H9 (cell line): ENCODE data around the gene CYP2W1. TPM values are rescaled to one million over a fixed set of nuclear protein-coding genes. Genes with fewer than 3 reads are reported as not detected.

ENCODE experiments used
- DNase-seq: peaks from one replicate; pipeline ENCODE4 v3.0.0-alpha.2; 2017
- H2AFZ ChIP-seq: one replicate; pipeline ENCODE4 v1.6.1; 2013; ENCODE audit warnings: mild to moderate bottlenecking, low read length, control low read depth, moderate library complexity
- H2AK5ac ChIP-seq: 2 replicates; pipeline ENCODE4 v1.6.1; 2013; ENCODE audit warnings: low read length, control low read depth, mixed read lengths; ENCODE audit not compliant: insufficient read length
- H2BK120ac ChIP-seq: one replicate; pipeline ENCODE4 v1.6.1; 2013; ENCODE audit warnings: low read depth, mild to moderate bottlenecking, low read length, control low read depth, inconsistent platforms; ENCODE audit not compliant: poor library complexity, severe bottlenecking
- H2BK12ac ChIP-seq: 2 replicates; pipeline ENCODE4 v1.6.1; 2013; ENCODE audit warnings: low read length, control low read depth, mixed read lengths, low read depth; ENCODE audit not compliant: insufficient read length
- H2BK15ac ChIP-seq: 2 replicates; pipeline ENCODE4 v1.6.1; 2013; ENCODE audit warnings: low read depth, low read length, control low read depth
- H2BK20ac ChIP-seq: one replicate; pipeline ENCODE4 v1.6.1; 2013; ENCODE audit warnings: low read depth, mild to moderate bottlenecking, low read length, control low read depth, inconsistent platforms; ENCODE audit not compliant: poor library complexity, severe bottlenecking
- H2BK5ac ChIP-seq: 2 replicates; pipeline ENCODE4 v1.6.1; 2013; ENCODE audit warnings: low read length, control low read depth, mixed read lengths; ENCODE audit not compliant: insufficient read length
- H3K14ac ChIP-seq: 2 replicates; pipeline ENCODE4 v1.6.1; 2013; ENCODE audit warnings: low read length, control low read depth; ENCODE audit not compliant: insufficient read depth
- H3K18ac ChIP-seq: 2 replicates; pipeline ENCODE4 v1.6.1; 2013; ENCODE audit warnings: low read depth, mild to moderate bottlenecking, mixed read lengths, low read length, control low read depth; ENCODE audit not compliant: insufficient read length
- H3K23ac ChIP-seq: 2 replicates; pipeline ENCODE4 v1.6.1; 2013; ENCODE audit warnings: low read length, control low read depth, mixed read lengths, low read depth; ENCODE audit not compliant: insufficient read length
- H3K23me2 ChIP-seq: 2 replicates; pipeline ENCODE4 v1.6.1; 2013; ENCODE audit warnings: low read depth, mild to moderate bottlenecking, mixed read lengths, low read length, control low read depth; ENCODE audit not compliant: insufficient read length, poor library complexity, severe bottlenecking
- H3K27ac ChIP-seq: 2 replicates; pipeline ENCODE4 v1.5.1; 2013; ENCODE audit warnings: low read length, control low read depth, mixed read lengths, low read depth; ENCODE audit not compliant: insufficient read length
- H3K27me3 ChIP-seq: 2 replicates; pipeline ENCODE4 v1.6.1; 2013; ENCODE audit warnings: low read length, control low read depth, inconsistent platforms; ENCODE audit not compliant: insufficient read depth
- H3K4ac ChIP-seq: 2 replicates; pipeline ENCODE4 v1.6.1; 2013; ENCODE audit warnings: low read depth, mild to moderate bottlenecking, control low read depth, inconsistent platforms, low read length, moderate library complexity
- H3K4me1 ChIP-seq: 2 replicates; pipeline ENCODE4 v1.6.1; 2013; ENCODE audit warnings: low read length, control low read depth, inconsistent platforms; ENCODE audit not compliant: insufficient read depth
- H3K4me2 ChIP-seq: 2 replicates; pipeline ENCODE4 v1.6.1; 2013; ENCODE audit warnings: low read length, control low read depth, mixed read lengths; ENCODE audit not compliant: insufficient read length, insufficient read depth
- H3K56ac ChIP-seq: 2 replicates; pipeline ENCODE4 v1.6.1; 2013; ENCODE audit warnings: low read depth, mild to moderate bottlenecking, mixed read lengths, low read length, control low read depth; ENCODE audit not compliant: insufficient read length
- H3K79me1 ChIP-seq: 2 replicates; pipeline ENCODE4 v1.6.1; 2013; ENCODE audit warnings: low read depth, mild to moderate bottlenecking, moderate library complexity, low read length, control low read depth, inconsistent platforms; ENCODE audit not compliant: insufficient read depth, poor library complexity, severe bottlenecking
- H3K79me2 ChIP-seq: 2 replicates; pipeline ENCODE4 v1.6.1; 2013; ENCODE audit warnings: low read length, control low read depth, inconsistent platforms; ENCODE audit not compliant: insufficient read depth
- H3K9ac ChIP-seq: 2 replicates; pipeline ENCODE4 v1.6.1; 2013; ENCODE audit warnings: low read length, control low read depth, mixed read lengths; ENCODE audit not compliant: insufficient read length; ENCODE audit errors: extremely low read depth
- H3K9me3 ChIP-seq: one replicate; pipeline ENCODE4 v1.6.1; 2013; ENCODE audit warnings: low read depth, low read length, inconsistent platforms; ENCODE audit not compliant: control insufficient read depth
- H3T11ph ChIP-seq: one replicate; pipeline ENCODE4 v1.6.1; 2013; ENCODE audit warnings: mild to moderate bottlenecking, low read length, control low read depth, inconsistent platforms
- H4K20me1 ChIP-seq: one replicate; pipeline ENCODE4 v1.6.1; 2013; ENCODE audit not compliant: control insufficient read depth, insufficient read length, insufficient read depth
- H4K5ac ChIP-seq: 2 replicates; pipeline ENCODE4 v1.6.1; 2013; ENCODE audit warnings: low read depth, mild to moderate bottlenecking, mixed read lengths, low read length, control low read depth; ENCODE audit not compliant: insufficient read length
- H4K8ac ChIP-seq: replicated peaks from 2 replicates; pipeline ENCODE4 v1.6.1; 2013; ENCODE audit warnings: low read length, control low read depth, mixed read lengths, low read depth; ENCODE audit not compliant: insufficient read length
- H4K91ac ChIP-seq: 2 replicates; pipeline ENCODE4 v1.6.1; 2013; ENCODE audit warnings: low read depth, mild to moderate bottlenecking, moderate library complexity, mixed read lengths, low read length, control low read depth; ENCODE audit not compliant: insufficient read length
- H3K27ac Mint-ChIP-seq, 3 experiments: 2 replicates in 2 of 3; 3 replicates in 1 of 3; pipeline ENCODE4 v1.8.0; 2020 to 2021; ENCODE audit warnings: mixed read lengths in 3 of 3, mild to moderate bottlenecking in 1 of 3, moderate library complexity in 1 of 3
- H3K27me3 Mint-ChIP-seq: 2 replicates; pipeline ENCODE4 v1.8.0; 2021; ENCODE audit warnings: low read depth, mild to moderate bottlenecking, moderate library complexity, mixed read lengths
- H3K36me3 Mint-ChIP-seq, 3 experiments: 2 replicates in 2 of 3; 3 replicates in 1 of 3; pipeline ENCODE4 v1.8.0; 2020 to 2021; ENCODE audit warnings: low read depth in 3 of 3, mixed read lengths in 3 of 3; ENCODE audit not compliant: insufficient read depth in 1 of 3
- H3K4me1 Mint-ChIP-seq, 2 experiments: 2 replicates each; pipeline ENCODE4 v1.8.0; 2020; ENCODE audit warnings: mixed read lengths in 2 of 2
- H3K4me3 Mint-ChIP-seq, 2 experiments: 2 replicates in 1 of 2; 3 replicates in 1 of 2; pipeline ENCODE4 v1.8.0; 2020 to 2021; ENCODE audit warnings: mild to moderate bottlenecking in 2 of 2, mixed read lengths in 2 of 2, moderate library complexity in 1 of 2
- H3K9me3 Mint-ChIP-seq, 2 experiments: 2 replicates in 1 of 2; 3 replicates in 1 of 2; pipeline ENCODE4 v1.8.0; 2020; ENCODE audit warnings: mild to moderate bottlenecking in 2 of 2, mixed read lengths in 2 of 2, moderate library complexity in 1 of 2
- CTCF ChIP-seq: fragments of 200-600 bp; sonication (generic); conservative IDR thresholded peaks from 3 replicates; pipeline ENCODE4 v1.8.0; 2021; ENCODE audit warnings: antibody characterized with exemption, mild to moderate bottlenecking
- WGBS: extraction: QIAGEN DNeasy Blood & Tissue Kit; methylation state at CpG from one replicate; pipeline ENCODE4 v1.1.7; 2013; ENCODE audit warnings: missing lambda C conversion rate, low lambda C conversion rate, mixed read lengths; ENCODE audit not compliant: insufficient read length; ENCODE audit errors: extremely low coverage; 5-methylcytosine and 5-hydroxymethylcytosine counted together
- total RNA-seq: library from RNA; stranded (reverse); gene quantifications from 2 replicates; pipeline ENCODE4 v1.2.1, GENCODE V29; 2021

The CYP2W1 gene
- total RNA-seq, 1 experiment from 2014 or later = not detected

GRCh38 chr7:1009747-1010146 is 26.8 kb downstream of the CYP2W1 start:
- Histone ChIP-seq H3K14ac (no peak overlapping the region), H4K91ac (no peak overlapping the region), H3K9me3 (no peaks in the 10 kb centered on the region), H2AK5ac (no peak overlapping the region), H3K27me3 (no peaks in the 10 kb centered on the region), H3K23ac (no peak overlapping the region), H3K18ac (no peak overlapping the region), H2AFZ (no peak overlapping the region), H2BK20ac (no peak overlapping the region), H4K5ac (no peak overlapping the region), H3K56ac (no peak overlapping the region), H2BK120ac (no peak overlapping the region), H3K4me2 (no peak overlapping the region), H2BK12ac (no peak overlapping the region), H3K4ac (no peak overlapping the region), H2BK15ac (no peak overlapping the region), H2BK5ac (no peak overlapping the region), H3K27ac (no peak overlapping the region), H3K4me1 (no peaks in the 10 kb centered on the region), H3K9ac (no peak overlapping the region), H3T11ph (no peak overlapping the region), H3K23me2 (no peaks in the 10 kb centered on the region), H3K79me1 (no peaks in the 10 kb centered on the region), H4K20me1 (no peaks in the 10 kb centered on the region), H4K8ac (no peak overlapping the region), H3K79me2 (no peaks in the 10 kb centered on the region)
- H3K27ac Mint-ChIP-seq = no peak overlapping the region; a peak in 1 of 7 replicates
- peaks cover 4 to 17% (median 7%) of the 10 kb centered on the region in 3 experiments; a peak in 6 of 7 replicates for H3K36me3 Mint-ChIP-seq
- no peaks in the 10 kb centered on the region for H3K4me1 Mint-ChIP-seq
- no CpG with 5 or more reads among the region's 22 CpGs for WGBS
- H3K27me3 Mint-ChIP-seq = no peaks in the 10 kb centered on the region
- DNase-seq = no peak
- H3K9me3 Mint-ChIP-seq = no peaks in the 10 kb centered on the region; a peak in 2 of 5 replicates
- no peak overlapping the region for H3K4me3 Mint-ChIP-seq
- TF ChIP-seq CTCF = no peak
